ENCODE results near the gene HSPA12B. TPM values are rescaled to one million over a fixed set of nuclear protein-coding genes. Genes with fewer than 3 reads are reported as not detected.
"Not testable (repeated sequence)": the region's sequence is repeated elsewhere in the genome, so short reads cannot be mapped to it uniquely, and the experiment has no call there.

HSPA12B gene
- polyA plus RNA-seq, 5 donors: 21.2 to 34.6 (median 24.0) TPM

DNA sequence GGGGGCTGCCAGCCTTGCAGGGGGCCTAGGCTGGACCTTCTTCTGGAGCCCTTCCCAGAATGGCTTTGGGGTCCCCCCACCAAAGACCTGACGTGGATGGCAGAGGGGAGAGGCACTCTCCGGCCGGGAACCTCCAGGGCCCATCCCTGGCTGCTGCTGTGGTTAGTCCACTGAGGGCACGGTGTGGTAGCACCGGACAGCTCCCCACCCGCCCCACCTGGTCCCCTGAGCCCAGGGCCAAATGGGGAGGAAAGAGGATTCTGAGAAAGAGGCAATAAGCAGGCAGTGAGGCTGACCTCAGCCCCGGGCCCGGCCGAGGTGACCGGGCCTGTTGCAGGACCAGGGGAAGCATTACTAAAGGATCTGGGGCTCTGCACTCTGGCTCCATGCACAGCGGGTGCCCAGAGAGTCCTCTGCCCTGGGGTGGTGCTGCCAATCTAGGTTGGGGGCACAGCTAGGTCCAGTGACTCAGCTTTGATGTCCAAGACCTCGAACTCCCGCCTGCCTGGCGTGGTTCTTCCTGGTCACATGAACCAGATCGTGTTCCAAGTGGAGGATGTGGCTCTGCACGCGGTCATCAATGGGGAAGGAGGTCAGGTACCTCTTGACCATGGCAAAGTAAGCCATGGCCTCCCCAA lies 51.9 kb downstream of the HSPA12B start:
- DNase-seq: no peak

DNA sequence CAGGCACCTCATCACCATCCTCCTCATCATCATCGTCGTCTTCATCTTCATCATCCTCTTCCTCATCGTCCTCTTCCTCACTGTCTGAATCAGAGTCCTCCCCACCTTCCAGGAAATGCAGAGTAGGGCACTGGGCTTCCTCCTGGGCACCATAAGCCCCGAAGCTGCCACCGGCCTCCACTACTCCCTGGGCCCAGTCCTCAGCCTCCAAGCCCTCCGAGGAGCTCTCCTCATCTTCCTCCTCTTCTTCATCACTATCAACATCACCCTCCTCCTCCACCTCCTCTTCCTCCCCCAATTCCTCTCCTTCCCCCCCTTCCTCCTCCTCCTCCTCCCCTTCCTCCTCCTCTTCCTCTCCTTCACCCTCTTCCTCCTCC lies 52.4 kb downstream of the HSPA12B start:
- no peak for DNase-seq

DNA sequence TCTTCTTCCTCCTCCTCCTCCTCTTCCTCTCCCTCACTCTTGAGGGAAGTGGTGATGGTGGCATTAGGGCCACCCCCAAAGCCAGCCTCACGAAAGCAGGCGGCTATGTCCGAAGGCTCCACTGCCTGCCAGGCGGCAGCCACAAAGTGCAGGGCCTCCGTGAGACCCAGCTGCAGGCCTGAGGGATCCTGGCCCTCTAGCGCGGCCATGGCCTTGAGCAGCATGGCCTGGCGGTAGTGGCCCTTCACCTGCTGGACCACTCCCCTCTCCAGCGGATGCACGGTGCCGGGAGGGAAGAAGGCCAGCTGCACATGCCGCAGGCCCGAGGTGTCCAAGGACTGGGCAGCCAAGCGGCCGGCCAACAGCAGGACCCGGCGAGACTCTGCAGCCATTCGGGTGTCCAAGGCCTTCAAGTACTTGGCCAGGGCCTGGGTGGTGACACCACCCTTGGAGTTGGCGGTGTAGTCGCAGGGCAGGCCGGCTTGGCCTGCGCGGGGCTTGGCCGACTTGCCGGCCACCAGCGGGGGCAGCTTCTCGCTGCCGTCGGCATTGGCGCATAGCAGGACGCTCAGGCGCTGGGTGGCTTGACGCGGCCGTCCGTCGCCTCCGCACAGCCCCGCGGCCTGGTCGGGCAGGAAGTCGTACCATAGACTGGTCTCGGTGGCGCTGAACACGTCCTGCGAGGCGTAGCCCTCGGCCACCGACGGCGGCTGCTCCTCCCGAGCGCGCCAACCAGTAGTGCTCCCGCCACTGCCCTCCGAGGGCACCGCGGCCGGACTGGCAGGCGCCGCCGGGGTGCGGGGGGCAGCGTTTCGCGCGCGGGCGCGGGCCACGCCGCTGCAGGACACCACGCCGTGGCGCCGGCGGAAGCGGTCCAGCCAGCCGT lies 53.0 kb downstream of the HSPA12B start:
- DNase-seq: no peak

DNA sequence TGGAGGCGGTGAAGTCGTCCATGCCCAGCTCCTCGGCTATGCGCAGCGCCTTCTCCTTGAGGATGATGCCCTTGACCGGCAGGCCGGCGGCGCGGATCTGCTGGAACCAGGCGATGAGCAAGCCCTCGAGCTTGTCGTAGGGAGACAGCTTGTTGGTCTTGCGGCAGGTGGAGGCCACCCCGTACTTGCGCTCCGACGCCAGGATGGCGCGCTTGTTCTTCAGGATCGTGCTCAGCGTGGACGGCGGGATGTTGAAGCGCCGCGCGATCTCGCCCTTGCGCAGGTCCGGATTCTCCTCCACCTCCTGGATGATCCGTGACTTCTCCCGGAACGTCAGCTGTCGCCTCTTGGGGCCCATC lies 53.6 kb downstream of the HSPA12B start:
- no peak for DNase-seq

DNA sequence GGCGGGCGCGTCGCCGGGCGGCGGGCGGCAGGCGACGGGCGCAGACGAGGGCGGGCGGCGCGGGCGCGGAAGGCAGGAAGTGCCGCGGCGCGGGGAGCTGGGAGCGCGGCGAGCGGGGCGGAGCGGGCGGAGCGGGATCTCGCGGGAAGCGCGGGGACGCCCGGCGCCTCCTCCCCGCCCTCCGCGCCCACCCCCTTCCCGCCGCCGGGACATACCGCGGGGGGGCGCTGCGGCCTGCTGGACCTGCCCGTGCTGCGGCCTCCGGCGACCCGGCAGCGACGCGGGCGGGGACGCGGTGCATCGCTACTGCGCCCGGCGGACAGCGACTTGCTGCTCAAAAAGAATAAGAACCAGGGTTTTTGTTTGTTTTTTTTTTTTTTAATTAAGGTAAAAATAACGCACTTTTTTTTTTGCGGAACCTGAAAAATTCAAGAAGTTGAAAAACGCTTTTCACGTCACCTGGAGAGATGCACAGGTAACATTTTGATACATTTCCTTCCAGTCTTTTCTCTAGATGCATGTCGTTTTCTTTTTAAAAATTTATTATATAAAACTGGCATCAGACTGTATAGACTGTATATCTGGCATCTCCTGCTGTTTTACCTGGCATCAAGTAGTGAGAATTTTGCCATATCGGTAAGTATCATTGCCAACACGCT lies 54.3 kb downstream of the HSPA12B start, which contains the start of gene CENPB:
Gene CENPB, minus strand, starts transcription at position 76 of the 659 bp plus-strand sequence. CDS start 257 bp downstream, outside the sequence.
- peak; percentile 86 to 89 for DNase-seq

DNA sequence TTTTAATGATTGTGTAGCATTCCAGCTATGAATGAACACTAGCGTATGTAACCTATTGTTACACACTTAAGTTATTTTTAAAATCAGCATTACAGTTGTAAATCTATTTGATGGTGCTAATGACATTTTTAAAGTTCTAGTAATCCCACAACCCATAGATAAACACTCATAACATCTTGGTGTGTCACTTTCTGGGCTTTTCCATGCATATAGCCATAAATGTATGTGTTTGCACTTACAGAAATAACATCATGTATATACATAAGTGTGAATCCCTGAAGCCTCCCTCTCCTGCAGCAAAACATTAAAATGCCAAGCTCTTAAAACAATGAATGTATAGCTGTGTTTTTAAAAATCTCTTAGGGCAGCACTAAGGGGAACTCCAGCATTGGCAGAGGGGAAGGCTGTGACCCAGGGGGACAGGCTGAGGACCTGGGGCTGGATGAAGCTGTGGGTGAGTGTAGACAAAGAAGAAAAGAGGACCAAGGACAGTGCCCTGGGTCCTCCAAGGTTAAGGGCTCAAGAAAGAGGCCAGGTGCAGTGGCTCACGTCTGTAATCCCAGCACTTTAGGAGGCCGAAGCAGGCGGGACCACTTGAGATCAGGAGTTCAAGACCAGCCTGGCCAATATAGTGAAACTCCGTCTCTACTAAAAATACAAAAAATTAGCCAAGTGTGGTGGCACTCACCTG lies 55.0 kb downstream of the HSPA12B start:
- DNase-seq: no peak

DNA sequence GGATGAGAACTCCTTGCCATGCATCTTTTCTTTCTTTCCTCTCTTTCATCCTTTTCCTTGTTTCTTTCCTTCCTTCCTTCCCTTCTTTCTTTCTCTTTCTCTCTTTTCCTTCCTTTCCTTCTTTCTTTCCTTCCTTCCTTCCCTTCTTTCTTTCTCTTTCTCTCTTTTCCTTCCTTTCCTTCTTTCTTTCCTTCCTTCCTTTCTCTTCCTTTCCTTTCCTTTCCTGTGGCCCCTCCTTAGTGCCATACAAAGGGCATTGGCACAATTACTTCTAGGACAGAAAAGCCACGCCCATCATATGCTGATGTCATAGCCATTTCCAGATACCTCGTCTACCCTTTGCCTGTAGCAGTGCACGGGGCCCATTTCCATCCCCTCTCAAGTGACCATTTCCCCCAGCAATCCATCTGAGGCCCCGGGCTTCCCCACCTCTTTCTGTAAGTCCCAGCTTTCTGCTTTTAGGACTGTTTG lies 56.2 kb downstream of the HSPA12B start:
- DNase-seq: no peak

DNA sequence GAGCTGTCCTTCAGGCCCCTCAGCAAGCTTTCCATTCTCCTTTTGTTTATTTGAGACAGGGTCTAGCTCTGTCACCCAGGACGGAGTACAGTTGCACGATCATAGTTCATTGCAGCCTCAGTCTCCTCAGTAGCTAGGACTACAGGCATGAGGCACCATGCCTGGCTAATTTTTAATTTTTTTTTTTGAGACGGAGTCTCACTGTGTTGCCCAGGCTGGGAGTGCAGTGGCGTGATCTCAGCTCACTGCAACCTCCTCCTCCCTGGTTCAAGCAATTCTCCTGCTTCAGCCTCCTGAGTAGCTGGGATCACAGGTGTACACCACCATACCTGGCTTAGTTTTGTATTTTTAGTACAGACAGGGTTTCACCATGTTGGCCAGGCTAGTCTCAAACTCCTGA lies 56.7 kb downstream of the HSPA12B start:
- DNase-seq: not testable (repeated sequence)

DNA sequence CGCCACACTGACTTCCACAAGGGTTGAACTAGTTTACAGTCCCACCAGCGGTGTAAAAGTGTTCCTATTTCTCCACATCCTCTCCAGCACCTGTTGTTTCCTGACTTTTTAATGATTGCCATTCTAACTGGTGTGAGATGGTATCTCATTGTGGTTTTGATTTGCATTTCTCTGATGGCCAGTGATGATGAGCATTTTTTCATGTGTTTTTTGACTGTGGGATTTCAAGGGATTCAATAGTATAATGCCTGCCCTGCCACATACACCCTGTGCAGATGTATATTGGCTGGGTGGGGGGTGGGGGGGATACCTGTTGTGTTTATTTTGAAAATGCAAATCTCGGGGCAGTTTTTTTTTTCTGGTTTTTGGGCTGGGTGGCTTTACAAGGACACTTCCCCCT lies 61.7 kb downstream of the HSPA12B start:
- DNase-seq: not testable (repeated sequence)

DNA sequence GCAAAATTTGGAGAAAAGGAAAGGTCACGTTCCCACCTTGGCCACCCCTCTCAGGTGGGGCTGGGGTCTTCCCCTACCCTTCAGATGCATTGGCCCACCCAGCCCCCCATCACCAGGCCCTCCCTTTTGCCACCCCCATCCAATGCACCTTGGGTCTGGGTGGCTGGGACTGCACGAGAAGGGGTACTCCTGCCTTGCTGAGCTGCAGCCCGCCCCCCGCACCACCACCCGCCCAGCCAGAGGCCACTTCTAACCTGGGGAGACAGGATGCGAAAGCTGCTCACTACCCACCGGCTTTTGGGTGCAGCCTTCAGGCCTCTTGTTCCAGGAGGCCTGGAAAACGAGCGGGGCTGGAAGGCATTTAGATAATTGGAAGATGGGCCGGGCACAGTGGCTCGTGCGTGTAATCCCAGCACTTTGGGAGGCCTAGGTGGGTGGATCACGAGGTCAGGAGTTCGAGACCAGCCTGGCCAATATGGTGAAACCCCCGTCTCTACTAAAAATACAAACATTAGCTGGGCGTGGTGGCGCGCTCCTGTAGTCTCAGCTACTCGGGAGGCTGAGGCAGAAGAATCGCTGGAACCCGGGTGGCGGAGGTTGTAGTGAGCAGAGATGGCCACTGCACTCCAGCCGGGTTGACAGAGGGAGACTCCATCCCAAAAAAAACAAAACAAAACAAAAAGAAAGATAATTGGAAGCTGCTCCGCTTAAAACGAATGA lies 62.4 kb downstream of the HSPA12B start:
- DNase-seq: no peak

DNA sequence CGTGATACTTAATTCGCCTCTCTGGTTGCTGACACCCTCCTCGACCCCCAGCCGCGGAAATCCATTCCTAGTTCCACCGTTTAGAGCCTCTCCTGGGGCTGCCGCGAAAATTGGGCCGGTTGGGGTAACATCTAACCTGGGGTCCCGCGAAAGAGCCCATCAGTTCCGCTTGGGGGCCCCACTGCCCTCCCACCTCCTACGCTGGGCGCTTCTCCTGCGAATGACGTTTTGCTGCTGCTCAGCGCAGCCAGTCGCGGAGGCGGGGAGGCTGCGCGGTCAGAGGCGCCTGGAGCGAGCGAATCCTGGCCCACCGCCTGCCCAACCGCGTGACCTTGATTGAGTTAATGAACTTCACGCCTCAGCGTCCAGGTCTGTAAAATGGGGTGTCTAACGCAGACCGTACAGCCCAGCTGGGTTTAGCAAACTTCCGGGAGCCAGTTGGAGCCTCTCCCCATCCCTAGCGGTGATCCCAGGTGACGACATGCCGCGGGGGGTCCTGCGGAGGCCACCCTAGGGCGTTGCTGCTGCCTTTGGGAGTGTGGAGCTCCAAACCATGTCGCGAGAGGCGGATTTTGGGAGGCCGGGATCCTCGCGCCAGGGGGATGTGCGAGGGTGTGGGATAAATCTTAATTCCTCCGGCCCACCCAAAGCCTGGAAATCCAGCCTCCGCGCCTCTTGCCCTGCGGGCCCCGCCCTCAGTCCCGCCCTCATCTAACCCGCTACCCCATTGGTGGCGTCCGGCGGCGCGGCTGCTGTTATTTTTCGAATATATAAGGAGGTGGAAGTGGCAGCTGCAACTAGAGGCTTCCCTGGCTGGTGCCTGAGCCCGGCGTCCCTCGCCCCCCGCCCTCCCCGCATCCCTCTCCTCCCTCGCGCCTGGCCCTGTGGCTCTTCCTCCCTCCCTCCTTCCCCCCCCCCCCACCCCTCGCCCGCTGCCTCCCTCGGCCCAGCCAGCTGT lies 63.3 kb downstream of the HSPA12B start, which contains the start of gene CDC25B:
Gene CDC25B, plus strand, starts transcription at position 800 of the 958 bp plus-strand sequence. CDS start 222 bp downstream, outside the sequence.
- peak; percentile 91 to 92 for DNase-seq

DNA sequence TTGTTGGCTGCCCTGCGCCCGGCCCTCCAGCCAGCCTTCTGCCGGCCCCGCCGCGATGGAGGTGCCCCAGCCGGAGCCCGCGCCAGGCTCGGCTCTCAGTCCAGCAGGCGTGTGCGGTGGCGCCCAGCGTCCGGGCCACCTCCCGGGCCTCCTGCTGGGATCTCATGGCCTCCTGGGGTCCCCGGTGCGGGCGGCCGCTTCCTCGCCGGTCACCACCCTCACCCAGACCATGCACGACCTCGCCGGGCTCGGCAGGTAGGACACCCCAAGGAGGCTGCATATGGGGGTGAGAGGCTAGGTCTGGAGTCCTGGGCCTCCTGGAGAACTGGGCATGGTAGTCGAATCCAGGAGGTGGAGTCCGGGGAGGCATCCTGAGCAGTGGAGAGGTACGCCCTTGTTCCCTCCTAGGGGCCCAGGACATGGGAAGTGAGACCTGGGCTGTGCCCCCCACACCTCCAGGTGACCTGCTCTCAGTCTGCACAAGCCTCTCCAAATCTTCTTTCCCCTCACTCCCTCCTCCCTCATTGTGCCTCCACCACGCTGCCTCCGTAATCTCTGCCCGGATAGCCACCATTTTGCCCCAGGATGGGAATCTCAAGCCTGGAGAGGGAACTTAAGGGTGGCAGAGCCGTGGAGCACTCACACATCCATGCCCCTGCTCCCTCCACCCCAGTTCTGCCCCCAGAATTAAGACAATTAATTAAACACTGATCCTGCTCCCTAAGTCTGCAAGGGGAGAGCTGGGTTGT lies 64.2 kb downstream of the HSPA12B start:
- DNase-seq: no peak

DNA sequence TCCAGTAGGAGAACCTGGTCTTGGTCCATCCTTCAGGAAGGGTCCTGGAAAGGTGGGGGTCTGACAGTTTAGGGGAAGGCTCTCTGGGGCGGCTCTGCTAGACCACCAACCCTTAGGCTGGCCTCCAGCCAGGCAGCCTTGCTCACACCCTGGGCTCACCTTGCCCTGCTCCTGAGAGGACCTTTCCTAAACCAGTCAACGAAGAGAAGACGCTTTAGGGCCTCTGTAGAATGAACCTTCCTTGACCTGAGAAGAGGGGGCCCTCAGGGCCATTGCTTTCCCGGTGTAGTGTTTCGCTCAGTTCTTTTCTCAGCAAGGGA lies 64.7 kb downstream of the HSPA12B start:
- DNase-seq: no peak

DNA sequence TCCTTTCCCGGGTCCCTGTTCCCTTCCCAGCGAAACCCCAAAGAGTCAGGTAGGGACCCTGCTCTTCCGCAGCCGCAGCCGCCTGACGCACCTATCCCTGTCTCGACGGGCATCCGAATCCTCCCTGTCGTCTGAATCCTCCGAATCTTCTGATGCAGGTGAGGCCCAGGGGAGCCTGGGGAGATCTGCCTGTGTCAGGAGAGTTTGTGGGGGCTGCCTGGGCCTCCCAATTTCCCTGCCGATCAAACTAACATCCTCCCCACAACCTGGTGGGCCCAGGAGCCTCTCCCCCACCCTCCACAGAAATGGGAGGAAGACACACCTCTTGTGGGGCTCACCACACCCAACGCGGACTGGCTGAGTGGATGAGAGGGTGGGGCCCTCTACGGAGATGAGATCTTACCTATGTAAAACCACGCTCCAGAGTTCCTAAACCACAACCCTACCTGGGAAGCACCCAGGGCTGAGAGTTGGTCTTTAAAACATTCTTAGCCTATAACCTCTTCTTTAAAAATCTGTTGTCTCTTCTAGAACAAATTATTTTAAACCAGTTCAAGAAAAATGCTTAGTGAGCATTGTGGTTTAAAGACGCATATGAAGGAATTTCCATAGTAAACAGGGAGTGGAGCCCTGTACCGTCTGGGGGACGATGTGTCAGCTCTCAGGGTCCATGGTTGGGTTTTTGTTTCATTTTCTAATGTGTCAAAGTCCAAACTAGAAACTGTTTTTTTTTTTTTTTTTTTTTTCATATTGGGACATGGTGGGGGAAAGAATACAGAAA lies 65.3 kb downstream of the HSPA12B start:
- no peak for DNase-seq

DNA sequence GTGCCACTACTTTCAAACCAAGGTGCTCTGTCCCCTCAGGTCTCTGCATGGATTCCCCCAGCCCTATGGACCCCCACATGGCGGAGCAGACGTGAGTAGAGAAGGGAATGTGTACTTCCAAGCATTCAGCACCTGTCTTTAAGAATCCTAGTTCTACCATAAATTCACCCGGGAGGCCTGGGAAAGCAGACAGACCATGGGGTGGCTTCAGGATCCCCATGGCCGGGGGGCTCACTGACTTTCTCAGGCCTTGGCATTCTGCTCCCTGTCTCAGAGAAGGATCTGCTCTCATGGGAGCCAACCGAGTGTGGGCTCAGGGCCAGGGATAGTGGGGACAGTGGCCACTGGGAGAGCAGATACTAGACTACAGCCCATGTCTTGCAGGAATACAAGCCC lies 65.9 kb downstream of the HSPA12B start:
- no peak for DNase-seq

DNA sequence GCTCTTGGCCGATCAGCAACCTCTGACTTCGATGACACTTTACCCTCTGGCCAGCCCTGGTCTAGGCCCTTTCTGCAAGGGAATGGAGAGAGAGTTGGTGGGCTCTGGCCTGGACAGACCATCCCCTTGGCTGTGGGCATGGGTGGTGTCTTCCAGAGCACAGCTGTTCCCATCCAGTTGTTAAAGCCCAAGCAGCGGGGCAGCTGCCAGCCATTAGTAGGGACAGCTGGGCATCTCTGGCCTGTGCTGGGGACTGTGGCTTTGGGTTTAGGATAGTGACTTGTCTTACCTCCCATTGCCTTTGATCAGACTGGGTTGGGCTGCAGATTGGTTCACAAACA lies 66.4 kb downstream of the HSPA12B start:
- no peak for DNase-seq

DNA sequence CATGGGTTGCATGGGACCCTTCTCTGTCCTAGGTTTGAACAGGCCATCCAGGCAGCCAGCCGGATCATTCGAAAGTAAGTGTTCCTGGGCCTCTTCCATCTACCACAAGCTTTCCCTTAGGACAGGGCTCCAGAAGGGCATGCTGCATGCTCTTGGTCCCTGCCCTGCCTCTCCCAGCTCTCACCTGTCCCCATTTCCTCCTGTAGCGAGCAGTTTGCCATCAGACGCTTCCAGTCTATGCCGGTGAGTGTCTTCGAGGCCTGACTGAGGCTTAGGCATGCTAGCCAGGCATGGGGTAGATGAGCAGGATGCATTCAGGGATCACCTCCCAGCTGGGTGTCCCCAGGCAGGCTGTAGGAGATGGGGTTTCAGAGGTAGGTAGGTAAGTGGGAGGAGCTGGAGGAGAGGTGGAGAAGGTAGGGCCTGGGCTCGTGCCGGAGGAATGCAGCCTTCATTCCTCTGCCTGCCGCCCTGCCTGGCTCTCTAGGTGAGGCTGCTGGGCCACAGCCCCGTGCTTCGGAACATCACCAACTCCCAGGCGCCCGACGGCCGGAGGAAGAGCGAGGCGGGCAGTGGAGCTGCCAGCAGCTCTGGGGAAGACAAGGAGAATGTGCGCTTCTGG lies 67.9 kb downstream of the HSPA12B start:
- DNase-seq: no peak

DNA sequence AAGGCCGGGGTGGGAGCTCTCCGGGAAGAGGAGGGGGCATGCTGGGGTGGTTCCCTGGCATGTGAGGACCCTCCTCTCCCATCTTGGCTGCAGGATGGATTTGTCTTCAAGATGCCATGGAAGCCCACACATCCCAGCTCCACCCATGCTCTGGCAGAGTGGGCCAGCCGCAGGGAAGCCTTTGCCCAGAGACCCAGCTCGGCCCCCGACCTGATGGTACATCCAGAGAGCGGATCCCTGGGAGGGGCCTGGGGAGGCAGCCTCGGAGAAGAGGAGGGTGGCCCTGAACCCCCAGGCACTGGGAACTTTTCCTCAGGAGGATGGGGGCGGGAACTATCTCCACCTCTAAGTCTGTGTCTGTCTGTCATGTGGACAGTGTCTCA lies 68.4 kb downstream of the HSPA12B start:
- no peak for DNase-seq

Measured in right lung (tissue), 5 donors.